Measurements from ENCODE around the gene COL4A5.
"Not testable (repeated sequence)": the region's sequence is repeated elsewhere in the genome, so short reads cannot be mapped to it uniquely, and the experiment has no call there.

COL4A5 gene

GRCh38 chrX:108439426-108439942 is at the start of gene COL4A5:
Gene COL4A5 (plus strand): TSS chrX:108439838. CDS start chrX:108440126, 288 bp downstream.
- no peak for DNase-seq

DNA sequence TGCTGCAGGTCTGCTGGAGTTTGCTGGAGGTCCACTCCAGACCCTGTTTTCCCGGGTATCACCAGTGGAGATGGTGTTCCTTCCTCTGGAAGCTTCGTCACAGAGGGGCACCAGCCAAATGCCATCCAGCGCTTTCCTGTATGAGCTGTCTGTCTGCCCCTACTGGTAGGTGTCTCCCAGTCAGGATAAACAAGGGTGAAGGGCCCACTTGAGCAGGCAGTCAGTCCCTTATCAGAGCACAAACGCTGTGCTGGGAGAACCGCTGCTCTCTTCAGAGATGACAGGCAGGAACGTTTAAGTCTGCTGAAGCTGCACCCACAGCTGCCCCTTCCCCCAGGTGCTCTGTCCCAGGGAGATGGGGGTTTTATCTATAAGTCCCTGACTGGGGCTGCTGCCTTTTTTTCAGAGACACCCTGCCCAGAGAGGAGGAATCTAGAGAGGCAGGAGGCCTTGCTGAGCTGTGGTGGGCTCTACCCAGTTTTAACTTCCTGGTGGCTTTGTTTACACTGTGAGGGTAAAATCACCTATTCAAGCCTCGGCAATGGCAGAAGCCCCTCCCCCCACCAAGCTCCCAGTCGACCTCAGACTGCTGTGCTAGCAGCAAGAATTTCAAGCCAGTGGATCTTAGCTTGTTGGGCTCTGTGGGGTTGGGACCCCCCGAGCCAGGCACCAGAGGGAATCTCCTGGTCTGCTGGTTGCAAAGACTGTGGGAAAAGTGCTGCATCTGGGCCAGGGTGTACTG is 48.5 kb upstream of the COL4A5 start:
- DNase-seq: not testable (repeated sequence)

GRCh38 chrX:108396188-108396891 is 43.3 kb upstream of the COL4A5 start:
- no peak for DNase-seq

GRCh38 chrX:108396986-108397385 is 42.7 kb upstream of the COL4A5 start:
- no peak for DNase-seq

GRCh38 chrX:108397627-108398391 is 41.8 kb upstream of the COL4A5 start:
- no peak for DNase-seq

DNA sequence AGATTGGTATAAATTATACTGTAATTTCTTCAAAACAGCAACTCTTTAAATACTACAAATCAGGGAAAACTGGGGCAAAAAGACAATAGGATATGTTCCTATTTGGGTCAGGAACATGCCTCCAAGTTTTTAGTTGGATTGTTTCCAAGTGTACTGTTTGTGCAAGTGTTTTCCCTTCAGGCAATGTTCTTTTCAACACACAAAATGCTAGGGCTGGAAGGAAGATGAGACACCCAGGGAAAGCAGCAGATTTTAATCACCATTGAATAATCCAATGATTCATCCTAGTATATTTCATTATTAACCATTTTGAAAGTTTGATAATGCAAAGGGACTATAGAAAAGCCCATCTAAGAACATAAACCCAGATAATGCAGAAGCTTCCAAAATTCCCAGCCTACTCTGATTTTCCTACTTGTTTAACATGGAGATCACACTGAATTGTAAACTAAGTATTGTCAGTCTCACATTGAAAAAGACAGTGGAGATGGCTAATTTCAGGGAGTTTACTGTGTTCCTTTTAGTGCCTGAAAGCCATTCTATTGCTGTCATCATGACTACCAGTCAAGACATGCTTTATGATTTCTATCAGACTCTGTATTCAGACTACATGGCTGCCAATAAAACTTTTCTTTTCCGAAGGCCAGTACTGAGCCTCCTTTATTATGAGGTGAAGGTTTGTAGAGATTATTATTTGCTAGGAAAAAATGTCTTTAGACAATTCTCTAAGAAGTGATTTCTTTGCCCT is 40.0 kb upstream of the COL4A5 start:
- DNase-seq: no peak

DNA sequence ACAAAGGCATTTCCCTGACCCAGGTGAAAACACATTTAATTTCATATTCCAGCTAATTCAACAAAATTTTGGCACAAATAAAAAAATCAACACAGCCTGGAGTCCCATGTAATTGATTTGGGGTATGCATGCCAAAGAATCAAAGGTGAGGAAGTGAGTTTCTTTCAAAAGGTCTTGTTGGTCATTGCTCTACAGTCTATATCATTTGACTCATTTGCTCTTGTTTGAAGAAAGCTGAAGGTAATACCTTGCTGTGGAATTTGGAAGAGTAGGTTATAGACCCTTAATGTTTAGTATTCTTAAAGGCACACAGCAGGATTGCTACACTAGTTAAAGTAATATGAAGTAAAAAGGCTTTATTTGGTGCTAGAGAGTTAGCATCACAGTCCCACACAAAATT is 26.9 kb upstream of the COL4A5 start:
- no peak for DNase-seq

- no peak for DNase-seq
Measured at GRCh38 chrX:108415146-108415545, 24.5 kb upstream of the COL4A5 start.

DNA sequence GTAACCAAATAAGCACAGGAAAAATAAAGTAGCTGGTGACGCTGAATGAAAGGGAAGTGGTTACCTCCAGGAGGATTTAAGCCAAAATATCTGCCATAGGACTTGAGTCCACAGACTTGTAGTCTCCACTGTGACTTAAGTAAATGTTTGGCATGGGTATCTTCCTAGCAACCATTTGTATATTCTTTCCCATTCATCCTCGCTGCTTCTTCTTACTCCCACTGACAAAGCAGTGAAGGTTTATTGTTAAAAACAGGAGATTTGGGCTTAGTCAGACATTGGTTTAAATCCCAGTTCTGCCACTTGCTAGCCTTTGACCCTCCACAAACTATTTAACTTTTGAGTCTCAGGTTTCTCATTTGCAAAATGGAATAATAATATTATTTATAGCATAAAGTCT is 23.7 kb upstream of the COL4A5 start:
- DNase-seq: no peak

DNA sequence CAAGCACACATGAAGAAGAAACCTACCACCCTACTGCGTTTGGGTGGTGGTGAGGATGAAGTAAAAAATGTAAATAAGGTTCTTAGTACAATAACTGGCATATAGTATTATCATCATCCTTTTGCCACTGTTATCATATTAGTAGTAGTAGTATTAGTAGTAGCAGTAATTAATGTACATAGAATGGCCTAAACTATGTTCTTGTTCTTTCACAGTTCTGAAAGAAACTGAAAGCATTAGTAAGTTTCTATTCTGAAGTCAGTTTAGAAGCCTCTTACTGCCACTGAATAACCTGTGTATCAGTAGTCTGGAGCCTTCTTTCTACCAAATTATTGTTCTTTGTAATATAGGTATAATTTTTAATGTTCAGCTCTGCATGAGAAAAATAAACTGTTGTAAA is 22.4 kb upstream of the COL4A5 start:
- DNase-seq: no peak

DNA sequence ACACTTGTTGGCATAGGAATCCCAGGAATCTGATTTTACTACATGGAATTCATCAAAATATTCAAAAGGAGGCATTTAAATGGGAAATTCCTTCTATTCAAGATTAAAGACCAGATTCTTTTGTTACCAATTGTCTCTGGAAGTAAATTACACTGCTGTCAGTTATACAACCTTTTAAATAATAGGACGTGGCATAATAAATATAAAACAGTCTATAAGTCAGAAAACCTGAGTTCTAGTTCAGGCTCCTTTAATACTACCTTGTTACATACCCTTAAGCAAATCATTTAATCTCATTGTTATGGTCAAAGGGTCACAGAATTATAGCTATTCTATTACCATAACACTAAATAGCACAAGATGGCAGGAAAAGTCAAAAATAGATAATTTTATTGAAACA is 20.2 kb upstream of the COL4A5 start:
- DNase-seq: no peak

GRCh38 chrX:108420481-108420880 is 19.2 kb upstream of the COL4A5 start:
- no peak for DNase-seq

DNA sequence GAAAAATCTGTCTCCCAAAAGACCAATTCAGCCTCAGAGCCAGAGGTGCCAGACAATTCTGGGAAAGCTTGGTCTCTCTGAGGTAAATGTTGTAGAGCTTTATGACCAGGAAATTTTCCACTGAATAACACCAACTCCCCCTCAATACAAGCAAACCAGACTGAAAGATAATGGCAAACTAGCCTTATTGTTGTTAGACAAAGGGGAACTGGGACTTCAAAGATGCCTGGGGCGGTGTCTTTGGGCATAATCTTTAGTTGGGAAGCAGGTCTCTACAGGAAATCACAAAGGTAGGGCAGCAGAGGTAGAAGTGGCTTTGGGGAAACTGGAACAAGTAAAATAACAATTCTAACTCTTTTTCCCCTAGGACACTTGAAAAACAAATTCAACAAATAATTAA is 13.4 kb upstream of the COL4A5 start:
- no peak for DNase-seq

DNA sequence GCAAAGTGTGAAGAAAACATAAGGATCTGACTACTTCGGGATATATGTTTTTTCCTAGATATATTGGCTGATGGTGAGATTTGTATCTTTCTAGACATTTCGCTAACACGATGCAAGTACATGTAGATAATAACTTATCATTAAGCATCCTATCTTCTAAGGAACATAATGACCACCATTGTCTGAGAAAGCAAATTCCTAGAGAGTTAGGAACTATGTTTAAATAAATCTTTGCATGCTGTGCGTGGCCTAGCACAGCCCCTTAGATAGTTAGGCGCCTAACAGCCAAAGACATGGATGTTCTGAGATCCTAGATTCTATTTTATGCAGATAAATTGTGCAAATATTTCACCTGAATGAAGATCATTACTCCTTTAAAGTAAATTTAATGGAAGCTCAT is 4.4 kb upstream of the COL4A5 start:
- no peak for DNase-seq

DNA sequence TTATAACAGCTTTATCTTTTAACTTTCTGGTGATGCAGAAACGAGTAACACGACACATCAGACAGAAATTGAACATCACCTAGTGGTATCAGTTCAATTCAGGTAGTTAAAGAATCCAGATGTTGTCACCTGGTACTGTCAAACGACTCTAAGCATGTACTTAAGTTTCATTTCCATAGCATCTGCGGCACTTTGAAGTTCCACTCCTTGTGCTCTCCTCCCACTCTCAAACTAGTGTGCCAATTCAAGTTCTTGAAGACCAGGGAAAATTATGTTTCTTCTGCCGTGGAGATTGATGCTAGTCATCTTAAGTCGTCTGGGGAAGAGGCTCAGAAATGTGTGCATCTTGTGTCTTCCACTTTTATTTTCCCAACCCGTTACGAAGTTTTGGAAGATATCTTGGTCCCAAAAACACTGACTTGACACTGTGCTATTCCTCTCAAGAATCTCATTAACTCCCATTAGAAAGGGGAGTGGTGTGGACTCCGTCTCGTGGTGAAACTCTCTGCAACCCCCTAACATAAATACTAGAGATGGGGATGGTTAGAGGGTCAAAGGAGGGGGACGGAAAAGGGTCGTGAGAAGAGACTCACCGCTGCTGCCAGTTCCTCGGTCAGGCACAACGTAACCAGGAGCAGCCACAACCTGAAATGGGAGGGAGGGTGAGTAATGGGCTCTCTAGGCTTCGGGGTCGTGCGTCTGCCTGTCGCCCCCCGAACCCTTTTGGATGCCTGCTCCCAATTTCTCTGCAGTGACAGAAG is 2.1 kb upstream of the COL4A5 start:
- no peak for DNase-seq

DNA sequence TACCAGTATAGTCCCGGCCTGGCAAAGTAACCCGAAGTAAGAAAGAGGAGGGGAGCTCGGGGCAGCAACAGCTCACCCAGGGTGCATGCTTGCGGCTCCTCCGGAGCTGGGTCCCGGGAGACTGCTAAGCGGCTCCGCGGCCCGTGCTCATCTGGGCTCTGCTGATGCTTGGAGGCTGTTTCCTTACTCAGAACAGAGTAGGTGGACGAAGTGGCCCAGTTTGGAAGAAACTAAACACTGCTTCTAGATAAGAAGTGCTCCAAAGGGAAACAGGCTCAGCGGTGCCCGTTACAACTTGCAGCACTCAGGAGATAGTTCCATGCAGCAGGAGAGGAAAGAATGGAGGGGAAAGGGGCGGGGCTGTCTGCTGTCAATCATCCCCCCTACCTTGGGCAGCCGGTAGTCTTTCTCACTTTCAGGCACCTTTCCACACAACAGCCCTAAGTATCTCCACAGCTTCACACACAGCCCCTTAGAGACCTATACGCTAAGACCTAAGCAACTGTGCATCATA is 1.5 kb upstream of the COL4A5 start, which contains the start of gene COL4A6:
TSS of gene COL4A6 (minus strand) at position 313 of the 514 bp plus-strand sequence. CDS start at position 87, 226 bp downstream.
- DNase-seq: no peak

GRCh38 chrX:108439961-108440696 is 491 bp downstream of the COL4A5 start:
- no peak for DNase-seq

DNA sequence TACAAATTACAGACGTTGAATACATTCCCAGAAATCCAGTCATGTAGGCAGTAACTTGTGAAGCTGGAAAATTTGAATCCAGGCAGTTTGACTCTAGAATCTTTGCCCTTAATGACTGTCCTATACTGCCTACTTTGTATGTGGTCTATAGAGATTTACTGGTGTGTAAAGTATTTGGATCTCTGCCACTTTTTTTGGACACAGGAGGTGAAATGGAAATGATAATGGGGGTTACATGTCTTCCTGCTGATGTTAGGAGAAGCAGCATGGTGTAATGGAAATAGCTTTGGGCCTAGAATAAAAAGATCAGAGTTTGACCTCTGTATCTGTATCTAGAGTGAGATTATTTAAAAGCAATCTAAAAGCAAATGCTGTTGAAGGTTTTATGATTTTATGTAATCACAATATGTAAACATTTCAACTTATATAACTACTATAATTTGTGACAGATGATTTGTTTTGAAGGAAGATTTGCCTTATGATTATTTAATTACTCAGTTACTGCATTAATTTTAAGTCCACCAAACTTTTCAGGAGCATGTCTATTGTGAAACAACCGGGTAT is 3.3 kb downstream of the COL4A5 start:
- DNase-seq: no peak

- no peak for DNase-seq
Measured at GRCh38 chrX:108447303-108447702, 7.7 kb downstream of the COL4A5 start.

DNA sequence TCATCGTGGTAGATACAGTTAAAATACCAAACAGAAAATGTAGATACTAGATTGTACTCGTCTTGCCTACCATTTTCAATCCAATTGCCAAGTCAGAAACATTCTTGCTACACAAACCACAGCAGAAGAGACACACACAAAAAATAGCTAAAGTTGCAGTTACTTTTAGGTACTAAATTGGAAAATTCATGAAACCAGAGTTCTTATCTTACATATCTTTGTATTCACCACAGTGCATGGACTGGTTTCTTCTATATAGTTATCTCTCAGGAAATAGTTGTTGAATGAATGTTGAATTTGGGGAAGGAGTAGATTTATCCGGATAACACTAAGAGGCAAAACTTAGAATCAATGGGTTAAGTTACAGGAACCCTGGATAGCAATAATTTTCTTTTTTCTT is 14.2 kb downstream of the COL4A5 start:
- DNase-seq: no peak
